D341Med (cell line): ENCODE measurements around the gene C11orf16.
"Not testable (repeated sequence)": the region's sequence is repeated elsewhere in the genome, so short reads cannot be mapped to it uniquely, and the experiment has no call there.

Experiments used
- DNase-seq: peaks from one replicate; pipeline ENCODE4 v3.0.0; 2012; ENCODE audit warnings: low spot score

Gene C11orf16, protein sequence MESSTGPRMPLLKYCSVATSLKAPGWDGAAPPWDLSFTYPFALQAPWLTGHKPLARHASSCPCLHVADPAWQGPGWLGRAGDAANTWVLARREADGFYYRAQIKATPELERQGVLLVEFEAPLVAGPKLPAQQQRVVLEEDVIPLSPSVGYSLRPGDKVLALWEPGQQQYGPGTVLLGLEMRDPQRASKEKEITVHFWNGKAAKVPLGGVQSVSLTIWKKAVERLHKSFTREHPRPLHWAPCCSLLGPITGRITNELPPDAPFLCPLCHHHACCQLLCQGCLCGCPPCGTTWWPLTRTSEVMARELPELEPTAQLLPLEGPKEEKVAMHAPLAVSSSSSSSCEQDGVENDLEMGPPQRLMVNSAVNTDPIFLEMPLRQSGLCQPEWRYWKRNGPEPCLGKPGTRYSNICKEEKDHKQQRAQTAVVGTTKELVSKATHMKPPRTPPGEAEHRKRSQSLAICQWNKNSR

DNA sequence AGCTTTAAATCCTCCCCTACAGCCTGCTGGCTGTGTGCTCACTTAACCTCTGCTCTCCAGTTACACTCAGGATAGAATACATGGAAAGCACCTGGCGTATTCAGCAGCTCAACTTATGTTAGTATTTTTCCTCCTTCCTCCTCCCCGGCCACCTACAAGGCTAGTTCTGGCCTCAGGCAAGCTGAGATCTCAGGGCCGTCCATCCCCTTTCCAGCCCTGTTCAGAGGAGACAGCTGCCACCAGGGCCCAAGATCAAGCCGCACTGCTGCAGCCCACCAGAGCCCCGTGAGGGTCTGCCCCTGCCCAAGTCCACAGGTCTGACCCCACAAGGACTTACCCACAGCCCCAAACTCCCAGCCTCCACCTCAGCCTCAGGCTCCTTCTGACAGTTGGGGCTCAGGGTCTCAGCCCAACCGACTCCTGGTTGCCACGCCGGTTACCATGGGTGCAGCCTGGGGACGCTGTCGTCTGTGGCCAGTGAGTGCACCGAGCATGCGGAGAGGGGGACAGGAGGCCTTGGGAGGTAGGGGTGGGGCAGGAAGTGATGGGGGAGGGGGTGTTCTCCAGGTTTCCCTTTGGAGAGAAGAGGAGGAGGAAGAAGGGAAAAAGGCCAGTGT lies at the start of gene C11orf16:
C11orf16 (minus strand) TSS at position 384 of the 617 bp plus-strand sequence. CDS start 639 bp downstream, outside the sequence.
- no peak for DNase-seq

DNA sequence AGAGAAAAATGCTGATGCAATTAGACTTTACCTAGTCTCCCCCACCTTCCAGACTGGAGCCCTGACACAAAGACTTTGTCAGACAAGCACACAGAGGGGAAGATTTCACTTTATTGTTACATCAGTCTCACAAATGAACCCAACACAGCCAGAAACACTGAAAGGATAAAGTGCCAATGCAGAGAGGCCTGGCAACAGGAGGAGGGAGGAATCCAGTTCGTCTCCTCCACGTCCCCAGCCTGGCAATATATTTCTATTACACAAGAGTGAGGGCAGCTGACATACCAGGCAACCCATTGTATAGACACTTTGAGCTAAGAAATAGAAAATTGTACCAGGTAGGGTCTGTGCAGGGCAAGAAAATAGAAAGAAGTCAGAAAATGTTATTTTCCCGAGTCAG lies 47.7 kb upstream of the C11orf16 start:
- DNase-seq, result no peak

DNA sequence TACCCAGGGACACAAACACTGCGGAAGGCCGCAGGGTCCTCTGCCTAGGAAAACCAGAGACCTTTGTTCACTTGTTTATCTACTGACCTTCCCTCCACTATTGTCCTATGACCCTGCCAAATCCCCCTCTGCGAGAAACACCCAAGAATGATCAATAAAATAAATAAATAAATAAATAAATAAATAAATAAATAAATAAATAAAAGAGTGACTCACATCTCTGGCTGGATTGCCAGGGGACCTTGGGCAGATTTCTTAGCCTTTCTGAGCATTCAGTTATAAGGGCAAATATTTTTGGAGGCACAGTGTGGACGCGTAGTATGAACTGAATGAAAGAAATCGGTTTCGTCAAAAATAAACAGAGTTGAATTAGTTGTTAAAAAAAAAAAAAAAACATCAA lies 46.6 kb upstream of the C11orf16 start:
- not testable (repeated sequence) for DNase-seq

DNA sequence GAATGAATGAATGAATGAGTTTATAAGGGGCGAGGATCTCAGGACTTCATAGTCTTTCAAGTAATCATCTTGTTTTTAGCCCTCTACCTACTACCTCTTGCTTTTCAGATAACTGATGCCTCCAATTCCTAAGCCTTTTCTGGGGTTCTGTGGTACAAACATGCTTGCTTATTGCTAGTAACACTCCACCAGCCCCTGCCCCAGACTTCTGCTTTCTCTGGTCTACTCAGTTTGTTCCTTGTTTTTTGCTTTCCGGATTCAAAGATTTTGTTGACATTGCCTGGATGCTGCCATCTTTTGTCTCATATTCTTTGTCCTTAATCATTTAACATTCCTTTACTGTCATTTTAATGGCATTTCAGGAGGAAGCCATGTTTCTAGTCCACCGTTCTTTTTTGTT lies 40.4 kb upstream of the C11orf16 start:
- DNase-seq, result no peak

DNA sequence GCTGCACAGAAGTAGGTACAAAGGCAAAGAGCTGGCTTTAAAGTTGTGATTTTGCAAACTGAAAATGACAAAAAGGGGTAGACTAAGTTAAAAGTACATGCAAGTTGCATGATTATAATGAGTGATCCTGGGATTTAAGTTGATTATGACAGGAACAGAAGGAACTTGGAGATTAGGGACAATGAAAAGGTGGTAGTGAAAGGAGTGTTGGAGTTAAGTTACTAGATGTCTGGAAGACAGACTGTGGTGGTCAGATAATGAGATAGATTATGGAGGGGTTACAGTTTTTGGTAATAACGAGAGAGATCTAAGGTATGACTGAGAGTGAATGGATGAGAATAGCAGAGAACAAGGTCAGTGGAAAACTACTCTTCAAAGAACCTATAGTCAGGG lies 39.2 kb upstream of the C11orf16 start:
- no peak for DNase-seq

DNA sequence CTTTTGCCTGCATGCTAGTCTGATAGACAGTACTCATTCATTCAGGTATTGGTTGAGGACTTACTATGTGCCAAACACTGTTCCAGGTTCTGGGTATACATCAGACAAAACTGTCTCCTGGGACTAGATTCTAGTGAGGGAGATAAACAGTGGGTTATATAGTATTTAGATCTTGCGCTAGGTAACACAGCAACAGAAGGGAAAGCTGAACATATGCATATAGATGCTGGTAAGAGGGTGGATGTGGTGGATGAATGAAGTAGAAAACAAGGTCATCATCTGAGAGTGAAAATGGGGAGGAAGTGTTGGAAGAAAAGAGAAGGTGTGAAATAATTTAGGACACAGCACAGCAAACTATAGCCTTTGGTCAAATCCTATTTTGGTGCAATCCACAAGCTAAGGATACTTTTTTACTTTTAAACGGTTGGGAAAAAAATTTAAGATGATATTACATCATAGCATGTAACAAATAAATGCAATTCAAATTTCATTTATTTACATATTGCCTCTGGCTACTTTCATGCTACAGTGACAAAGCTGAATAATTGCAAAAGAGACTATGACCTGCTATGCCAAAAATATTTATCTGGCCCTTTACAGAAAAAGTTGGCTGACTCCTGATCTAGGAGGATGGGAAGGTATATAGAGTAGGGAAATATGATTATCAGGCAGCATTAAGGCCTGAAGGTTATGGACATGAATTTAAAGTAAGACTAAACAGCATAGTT lies 38.6 kb upstream of the C11orf16 start:
- DNase-seq, result no peak

DNA sequence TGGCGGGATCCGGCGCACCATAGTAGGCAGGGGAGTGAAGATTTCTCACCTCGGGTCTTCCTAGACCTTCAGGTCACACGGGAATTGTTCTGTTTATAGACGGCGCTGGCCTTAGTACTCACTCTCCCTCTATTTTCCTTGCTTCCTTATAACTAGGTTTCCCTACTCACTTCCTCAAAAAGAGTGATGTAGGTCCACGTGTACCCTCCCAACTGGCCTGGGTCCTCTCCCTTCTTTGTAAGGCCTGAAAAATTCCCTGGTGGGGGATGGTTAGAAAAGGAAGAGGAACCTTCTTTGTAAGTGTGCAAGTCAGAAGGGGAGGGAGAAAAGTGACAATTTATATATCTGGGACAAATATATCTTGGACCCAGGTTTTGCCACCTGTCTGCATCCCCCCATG lies 34.4 kb upstream of the C11orf16 start:
- no peak for DNase-seq

DNA sequence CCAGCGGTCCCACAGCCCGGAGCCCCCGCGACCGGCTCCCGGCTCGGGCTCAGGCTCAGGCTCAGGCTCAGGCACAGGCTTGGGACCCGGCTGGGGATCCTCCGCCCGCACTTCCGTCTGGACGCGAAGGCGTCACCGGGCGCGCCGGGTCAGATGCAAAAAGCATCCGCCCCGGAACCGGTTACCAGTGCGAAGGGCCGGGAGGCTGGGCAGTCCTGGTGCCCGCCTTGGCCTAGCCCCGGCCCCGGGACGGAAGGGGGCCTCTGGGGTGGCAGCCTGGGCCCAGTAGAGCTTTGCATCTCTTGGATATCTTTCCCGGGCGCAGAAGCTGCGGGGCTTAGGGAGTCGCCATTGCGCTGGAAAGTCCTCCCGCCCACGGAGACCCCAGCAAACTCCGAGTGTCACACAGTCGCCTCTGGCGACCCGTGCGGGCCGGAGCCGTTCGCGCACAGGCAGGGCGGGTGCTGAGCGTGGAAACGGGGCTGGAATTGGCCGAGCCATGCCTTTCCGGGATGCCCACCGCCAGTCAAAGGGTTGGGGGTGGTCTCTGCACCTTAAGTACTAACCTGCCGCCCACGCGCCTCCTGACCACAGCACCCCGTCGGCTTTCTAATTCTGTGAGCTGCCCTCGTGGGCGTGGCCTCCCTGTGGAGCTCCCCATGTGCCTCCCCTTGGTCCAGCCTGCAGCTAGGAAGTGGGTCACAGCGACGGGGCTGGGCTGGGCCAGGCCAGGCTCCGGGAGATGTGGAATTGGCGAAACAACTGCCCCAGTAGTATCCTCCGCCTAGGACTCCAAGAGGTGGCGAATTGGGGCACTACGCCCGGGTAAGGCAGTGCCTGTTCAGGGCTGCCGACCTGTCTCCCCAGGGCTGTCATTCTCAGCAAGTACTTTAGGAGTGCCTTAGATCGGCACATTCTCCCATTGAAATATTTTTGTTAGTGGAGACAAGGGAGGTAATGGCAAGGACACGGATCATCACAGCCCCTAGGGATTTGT lies 31.9 kb upstream of the C11orf16 start, which contains the start of gene TMEM9B:
TMEM9B (minus strand) TSS at position 119 of the 997 bp plus-strand sequence. CDS start 129 bp downstream, outside the sequence.
- peak; percentile 91 for DNase-seq

DNA sequence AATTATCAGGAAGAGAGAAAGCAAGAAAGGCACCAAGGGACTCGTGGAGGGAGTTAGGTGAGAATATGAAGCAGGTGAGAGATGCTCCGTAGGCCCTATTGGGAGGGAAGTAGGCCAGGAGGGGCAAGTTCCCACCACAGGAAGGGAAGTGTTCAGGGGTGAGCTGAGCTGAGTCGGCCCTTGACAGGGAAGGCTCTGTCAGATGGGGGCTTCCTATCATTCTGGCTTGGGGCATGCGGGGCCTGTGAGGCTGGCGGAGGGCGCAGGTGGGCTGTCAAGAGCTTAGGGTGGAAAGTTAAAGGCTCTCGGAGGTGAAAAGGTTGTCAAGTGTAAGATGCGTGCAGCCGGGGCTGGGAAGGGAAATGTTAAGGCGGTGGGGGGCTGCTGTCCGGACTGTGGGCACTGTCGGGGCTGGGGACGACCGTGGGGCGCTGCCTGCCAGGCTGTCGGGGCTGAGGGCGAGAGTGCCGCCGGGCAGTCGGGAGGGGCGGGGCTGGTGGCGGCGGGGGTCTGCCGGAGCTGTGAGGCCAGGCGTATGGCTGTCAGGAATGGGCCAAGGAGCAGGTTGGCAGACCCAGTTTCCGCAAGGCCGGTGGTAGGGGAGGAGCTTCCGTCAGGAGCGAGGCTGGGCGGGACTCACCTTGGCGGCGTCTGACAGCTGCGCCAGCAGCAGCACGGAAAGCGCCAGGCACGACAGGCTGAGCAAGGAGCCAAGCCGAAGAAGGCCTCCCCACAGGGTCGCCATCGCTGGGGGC lies 31.0 kb upstream of the C11orf16 start:
- peak; percentile 84 for DNase-seq

DNA sequence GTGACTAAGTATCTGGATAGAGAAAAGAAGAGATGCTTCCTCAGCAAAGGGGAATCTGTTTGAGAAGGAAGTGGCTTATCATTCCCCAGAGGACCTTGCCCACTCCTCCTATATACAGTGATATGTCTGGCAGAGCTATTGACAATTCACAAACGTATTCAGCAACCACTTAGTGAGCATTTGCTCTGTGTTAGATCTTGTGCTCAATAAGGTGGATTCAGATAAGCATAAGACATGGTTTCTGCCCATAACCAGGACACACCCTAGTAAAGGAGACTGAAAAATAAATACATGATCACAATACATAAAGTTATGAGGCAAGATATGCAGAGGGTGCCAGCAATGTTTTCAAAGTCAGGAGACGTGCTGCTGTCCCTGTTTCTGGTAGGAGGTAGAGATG lies 30.1 kb upstream of the C11orf16 start:
- no peak for DNase-seq

DNA sequence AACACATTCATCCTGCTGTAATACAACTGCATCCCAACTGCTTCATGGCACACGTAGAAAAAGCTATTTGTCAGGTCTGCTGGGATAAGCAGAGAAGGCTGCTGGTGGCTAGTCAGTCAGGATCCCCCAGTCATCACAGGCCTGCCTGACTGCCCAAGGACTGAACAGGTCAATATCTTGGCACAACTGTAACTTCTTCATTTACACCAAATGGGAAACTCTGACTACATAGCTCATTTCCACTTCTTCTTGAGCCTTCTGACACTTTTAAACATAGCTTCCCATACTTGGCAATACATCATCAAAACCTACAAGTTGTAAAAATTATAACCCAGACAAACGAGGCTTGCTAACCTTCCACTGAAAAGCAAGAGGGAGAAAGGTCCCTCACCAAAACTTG lies 28.7 kb upstream of the C11orf16 start:
- DNase-seq, result no peak

DNA sequence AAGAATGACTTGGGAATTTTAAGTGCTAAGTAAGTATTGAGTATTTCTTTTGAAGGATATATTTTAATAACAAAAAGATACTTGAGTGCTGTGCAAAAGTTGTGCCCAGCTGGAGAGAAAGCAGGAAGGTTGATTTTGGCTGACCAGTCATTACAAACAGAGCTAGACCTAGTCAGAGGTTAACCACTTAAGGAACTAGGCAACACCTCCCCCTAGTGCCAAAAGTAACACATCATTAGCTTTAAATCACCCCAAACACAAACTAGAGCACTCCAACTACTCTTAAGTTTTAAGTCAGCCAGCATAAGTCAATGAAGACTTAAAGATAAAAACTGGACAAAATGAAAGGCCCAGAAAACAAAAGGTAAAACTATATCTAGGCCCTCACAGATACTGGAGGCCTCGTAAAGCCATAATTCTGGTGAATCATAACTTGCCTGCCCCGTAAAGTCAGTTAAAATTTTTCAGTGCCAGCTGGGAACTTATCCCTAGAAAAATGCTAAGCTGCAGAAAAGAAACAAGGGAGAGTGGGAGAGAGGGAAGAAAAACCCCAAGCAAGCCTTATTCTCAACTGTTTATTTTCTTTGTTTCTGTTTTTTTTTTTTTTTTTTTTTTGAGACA lies 26.9 kb upstream of the C11orf16 start:
- peak; percentile 56 for DNase-seq

DNA sequence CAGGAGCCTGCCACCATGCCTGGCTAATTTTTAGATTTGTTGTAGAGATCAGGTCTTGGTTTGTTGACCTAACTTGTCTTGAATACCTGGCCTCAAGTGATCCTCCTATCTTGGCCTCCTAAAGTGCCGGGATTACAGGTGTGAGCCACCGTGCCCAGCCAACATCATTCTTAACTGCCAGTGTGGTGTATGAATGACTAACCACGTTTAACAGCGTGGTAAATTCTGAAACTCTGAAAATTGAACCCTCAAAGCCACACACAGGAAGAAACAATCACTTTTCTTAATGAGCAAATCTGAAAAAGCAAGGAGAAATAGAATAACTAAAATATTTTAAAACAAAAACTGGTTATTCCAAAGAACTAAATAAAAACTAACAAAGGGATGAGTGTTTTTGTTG lies 24.1 kb upstream of the C11orf16 start:
- DNase-seq, result no peak

DNA sequence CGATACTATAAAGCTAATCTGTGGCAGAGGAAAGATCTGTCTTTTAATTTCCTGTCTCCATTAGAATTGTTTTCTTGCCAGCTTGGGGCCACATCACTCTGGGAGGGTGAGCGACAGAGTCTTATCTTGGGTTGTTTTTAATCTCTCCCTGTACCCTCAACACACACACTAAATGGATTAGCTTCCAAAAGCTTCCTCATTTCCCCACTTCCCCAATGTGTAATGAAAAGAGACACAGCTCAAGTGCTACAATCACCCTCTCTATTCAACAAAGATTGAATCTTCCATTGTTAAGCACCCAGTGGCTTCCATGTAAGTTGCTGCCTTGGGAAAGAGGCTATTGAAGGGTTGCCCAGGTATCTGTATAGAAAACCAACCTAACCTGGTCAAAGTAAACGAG lies 16.1 kb upstream of the C11orf16 start:
- no peak for DNase-seq

DNA sequence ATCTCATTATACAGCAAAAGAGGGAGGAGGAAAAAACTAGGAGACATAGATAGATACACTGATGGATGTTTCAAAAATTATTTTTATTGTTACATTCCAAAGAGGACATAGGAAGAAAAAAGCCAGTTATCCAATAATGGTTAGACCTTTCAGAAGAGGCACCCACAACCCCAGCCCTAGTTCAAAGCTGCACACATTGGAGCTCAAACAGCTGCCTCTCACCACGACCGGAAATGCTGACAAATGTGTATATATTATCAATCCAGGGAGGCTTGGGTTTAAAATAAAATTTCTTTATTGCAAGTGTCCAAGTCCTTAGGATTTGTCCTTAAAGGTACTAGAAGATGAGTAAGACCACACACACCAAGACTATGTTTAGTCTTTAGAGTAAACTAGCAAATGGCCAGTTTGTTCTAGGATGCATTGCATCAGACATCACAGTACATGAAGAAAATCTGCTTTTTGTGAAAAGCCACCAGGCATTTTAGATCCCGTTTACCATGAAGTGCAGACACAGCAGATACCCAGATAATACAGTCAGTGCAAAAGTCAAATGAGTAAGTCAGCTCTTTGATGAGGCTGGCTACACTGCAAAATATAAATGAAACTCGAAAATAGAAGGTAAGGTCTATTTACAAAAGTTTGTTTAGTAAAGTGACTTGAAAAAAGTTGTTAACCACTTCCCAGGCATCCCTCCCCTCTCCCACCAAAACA lies 14.6 kb upstream of the C11orf16 start:
- DNase-seq, result no peak

DNA sequence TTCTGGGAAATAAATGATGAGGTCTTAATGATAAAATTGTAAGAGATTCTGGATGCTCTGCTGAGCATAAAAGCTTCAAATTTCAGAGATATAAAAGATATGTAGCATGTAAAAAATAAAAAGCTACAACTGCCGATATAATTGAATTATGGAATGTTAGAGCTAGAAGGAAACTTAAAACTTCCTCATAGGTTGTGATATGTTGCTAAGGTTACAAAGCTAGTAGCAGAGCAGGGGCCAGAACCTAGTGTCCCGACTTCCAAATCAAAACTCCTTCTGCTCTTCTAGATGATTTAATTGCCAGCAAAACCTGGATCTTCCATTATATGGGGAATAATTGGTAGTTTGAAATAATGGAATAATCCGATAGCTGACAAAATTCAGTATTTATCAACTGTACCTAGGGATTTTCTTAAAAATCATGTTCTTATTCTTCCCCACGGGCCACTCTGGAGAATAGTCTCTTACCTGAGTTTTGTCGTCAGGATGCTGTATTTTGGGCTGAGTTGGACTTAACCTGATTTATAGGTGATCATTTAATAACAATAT lies 9.8 kb upstream of the C11orf16 start, which contains the start of gene ASCL3:
ASCL3 (minus strand) TSS at position 499 of the 549 bp plus-strand sequence. CDS start 4,855 bp downstream, outside the sequence.
- DNase-seq, result no peak

DNA sequence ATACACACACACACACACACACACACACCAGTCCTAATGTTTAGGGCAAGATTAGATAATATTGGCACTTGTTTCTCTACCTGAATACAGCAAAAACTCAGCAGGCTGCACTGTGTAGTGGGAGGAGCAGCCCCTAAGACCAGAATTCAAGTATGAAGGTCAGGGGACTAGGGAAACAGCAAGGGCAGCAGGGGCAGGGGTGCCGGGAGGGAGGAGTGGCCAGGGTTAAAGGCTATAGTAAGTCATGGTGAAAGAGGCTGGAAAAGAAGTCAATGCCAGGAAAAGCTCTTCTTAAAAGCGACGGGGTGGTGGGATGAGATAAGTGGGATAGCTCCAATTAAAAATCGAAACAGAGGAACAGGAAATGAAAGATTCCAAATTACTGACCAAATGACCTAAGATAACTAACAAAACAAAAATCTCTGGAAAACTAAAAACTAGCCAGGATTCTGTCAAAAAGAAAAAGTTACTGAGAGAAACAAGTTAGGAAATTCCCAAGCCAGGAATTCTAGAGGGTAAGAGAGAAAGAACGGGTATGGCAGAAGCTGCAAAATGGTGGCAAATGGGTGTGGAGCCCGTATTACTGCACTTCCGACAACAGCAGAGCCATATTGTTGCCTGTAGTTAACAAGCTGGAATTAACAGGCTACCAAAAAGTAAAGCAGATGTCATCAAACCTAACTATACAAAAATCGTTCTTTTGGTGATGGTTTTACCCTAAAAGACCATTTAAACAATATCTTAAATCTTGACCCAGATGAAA lies 8.8 kb upstream of the C11orf16 start:
- DNase-seq, result no peak

DNA sequence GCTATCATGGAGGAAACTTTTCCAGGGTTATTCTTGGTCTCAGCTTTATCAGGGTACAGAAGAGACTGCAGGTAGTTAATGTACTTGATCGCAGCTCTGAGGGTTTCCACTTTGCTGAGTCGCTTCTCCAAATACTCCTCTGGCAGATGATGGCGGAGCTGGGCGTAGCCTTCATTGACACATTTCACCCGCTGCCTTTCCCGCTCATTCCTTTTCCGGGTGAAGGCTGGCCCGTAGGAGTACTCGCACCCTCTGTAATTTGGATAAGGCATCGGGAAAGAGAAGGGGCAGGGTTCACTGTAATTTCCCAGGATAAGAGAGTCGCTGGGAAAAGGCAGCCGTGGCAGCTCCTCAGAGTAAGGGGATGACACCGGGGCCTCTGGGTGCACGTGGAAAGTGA lies 4.9 kb upstream of the C11orf16 start:
- no peak for DNase-seq
